Right kidney (tissue), 1 donor: ENCODE measurements around the gene SNAPC4.

ENCODE experiments used
- DNase-seq: peaks from one replicate; pipeline ENCODE4 v3.0.0-alpha.2; 2016

The SNAPC4 gene

DNA sequence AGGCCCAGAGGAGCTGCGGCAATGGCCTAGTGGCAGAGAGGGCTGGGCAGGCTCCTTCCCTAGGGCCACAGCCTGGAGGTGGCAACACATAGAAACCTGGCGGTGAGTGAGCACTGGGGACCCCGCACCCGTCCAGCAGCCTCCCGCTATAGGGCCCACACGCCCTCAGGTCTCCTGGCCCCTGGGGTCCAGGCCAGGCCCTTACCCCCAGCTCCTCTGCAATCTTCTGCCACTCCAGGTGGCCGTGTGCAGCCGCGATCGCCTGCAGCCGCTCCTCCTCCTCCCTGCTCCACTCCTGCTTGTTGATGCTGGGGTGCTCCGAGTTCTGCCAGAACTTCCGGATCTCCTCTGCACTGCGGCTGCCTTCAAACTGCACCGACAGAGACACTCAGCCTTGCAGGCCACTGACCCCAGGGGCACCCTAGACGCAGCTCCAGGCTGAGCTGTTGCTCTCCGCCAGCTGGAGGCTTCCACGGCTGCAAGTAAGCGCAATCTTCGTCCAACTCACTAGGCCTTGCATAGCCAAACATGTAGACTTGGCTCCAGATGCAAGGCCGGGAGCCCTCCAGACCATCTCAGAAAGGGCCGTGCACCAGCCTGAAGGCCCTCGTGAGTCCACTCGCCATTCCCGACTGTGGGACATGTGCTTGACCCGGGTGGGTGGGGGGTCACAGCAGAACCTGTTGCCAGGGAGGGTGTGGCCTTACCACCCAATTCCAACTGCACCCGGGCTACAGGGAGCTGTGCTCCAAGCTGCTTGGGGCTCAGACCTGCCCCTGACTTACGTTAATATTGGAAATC lies 8.0 kb downstream of the SNAPC4 start:
- no peak for DNase-seq

GRCh38 chr9:136389396-136389795 lies 10.6 kb downstream of the SNAPC4 start:
- DNase-seq: no peak

DNA sequence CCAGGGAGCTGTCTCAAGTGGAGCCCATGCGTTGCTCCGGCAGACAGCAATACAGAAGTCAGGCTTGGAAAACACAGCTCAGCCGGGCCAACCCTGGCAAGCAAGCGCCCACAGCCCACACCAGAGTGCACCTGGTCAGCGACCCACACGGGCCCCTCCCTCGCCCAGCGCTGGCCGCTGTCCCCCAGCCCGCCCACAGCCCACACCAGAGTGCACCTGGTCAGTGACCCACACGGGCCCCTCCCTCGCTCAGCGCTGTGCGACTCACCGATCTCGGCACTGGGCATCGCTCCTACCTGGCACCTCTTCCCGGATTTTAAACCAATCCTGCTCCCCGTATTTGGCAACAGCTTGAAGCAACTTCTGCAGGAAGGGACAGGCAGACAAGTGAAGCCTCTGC lies 12.8 kb downstream of the SNAPC4 start:
- DNase-seq: no peak

DNA sequence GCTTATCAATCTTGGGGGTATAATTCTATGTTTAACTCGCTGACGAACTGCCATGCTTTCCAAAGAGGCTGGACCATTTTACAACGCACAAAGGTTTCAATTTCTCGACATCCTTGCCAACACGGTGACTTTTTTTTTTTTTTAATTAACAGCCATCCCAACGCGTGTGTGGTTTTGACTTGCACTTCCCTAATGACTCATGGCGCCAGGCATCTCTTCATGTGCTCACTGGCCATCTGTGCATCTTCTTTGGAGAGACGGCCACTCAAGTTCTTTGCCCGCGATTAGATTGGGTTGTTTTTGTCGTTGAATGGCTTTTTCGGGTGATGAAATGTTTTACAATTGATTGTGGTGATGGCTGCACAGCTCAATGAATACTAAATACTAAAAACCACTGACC lies 14.0 kb downstream of the SNAPC4 start:
- DNase-seq: no peak

DNA sequence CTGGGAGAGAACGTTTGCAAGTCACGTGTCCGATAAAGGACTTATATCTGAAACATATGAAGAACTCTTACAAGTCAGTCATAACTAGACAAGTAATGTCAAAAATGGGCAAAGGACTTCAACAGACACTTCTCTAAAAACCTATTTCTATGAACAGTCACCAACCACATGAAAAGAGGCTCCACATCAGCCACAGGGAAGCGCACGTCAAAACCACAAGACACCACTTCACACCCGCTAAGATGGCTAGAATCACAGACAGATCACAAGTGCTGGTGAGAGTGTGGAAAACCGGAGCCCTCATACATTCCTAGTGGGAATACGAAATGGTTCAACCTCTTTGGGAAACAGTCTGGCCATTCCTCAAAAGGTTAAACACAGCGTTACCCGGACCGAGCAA lies 15.0 kb downstream of the SNAPC4 start:
- no peak for DNase-seq

GRCh38 chr9:136383436-136383835 lies 16.5 kb downstream of the SNAPC4 start:
- DNase-seq: no peak

DNA sequence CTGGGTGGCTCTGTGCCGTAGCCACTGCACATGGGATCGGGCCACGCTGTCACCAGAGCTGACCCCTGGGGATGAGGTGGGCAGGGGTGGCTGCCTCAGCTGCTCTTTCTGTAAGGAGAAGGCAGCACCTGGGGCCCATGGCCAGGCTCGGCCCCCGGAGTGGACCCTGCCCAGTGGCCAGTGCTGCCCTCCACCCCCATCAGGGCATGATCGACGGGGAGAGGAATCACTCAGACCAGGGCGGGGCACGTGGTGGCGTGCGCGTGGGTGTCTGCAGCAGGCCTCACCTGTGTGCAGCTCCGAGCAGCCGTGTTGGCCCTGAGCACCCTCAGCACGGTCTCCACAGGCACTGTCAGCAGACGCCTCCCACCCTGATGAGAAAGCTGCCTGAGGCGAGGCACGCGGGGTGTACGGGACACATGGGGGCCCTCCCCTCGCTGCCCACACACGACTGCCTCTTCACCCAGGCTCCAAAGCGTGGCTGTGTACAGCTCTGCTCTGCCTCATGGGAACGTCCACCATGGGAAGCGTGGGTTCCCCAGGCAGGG lies 17.9 kb downstream of the SNAPC4 start:
- DNase-seq: no peak

GRCh38 chr9:136381311-136381710 lies 18.7 kb downstream of the SNAPC4 start:
- DNase-seq: no peak

- DNase-seq: no peak
Observed at GRCh38 chr9:136380381-136380780, 19.6 kb downstream of the SNAPC4 start.

DNA sequence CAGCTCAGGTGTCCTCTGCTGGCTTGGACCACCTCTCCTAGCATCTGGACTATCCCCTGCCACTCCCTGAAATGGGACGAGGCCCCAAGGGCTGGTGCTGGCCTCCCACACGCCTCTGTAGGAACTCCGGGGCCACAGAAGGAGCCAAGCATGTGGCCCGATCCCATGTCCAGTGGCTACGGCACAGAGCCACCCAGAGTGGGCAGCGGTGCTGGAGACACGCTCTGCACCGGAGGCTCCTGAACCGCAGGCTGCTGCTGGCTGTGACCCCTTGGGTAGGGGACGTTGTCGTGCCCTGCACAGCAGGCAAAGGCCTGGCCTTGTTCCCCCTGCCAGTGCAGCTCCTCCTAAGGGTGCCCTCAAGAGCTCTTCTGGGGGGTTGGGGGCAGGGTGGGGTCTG lies 20.1 kb downstream of the SNAPC4 start:
- no peak for DNase-seq

DNA sequence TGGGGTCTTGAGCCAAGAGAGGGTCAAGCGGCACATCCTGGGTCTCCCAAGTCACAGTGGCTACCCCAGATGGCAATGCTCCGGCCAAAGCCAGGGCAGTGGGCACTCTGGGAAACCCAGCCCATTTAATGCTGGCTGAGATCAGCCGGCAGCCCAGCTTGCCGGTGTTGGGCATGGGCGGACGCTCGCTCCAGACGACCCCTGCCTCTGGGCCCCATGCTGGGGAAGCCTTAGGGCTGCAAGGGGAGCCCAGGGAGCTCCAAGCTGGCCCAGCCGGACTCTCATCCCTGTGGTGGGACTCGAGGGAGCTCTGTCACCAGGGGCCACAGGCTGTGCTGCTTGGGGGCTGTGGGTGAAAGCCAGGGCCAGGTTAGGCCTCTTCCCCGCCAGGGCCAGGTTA lies 20.6 kb downstream of the SNAPC4 start:
- DNase-seq: no peak

DNA sequence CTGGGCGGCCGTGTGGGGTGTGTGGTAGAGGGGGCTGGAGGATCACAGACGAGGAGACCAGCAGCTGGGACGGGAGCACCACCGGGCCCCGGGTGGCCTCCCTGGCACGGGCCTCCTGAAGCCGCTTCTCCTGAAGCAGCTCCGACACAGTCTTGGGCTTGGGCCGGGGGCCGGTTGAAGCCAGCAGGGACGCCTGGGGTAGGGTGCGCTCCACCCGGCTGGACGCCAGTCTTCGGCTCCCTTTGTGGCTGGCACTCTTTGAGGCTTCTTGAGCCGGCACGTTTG lies 21.0 kb downstream of the SNAPC4 start:
- DNase-seq: no peak

DNA sequence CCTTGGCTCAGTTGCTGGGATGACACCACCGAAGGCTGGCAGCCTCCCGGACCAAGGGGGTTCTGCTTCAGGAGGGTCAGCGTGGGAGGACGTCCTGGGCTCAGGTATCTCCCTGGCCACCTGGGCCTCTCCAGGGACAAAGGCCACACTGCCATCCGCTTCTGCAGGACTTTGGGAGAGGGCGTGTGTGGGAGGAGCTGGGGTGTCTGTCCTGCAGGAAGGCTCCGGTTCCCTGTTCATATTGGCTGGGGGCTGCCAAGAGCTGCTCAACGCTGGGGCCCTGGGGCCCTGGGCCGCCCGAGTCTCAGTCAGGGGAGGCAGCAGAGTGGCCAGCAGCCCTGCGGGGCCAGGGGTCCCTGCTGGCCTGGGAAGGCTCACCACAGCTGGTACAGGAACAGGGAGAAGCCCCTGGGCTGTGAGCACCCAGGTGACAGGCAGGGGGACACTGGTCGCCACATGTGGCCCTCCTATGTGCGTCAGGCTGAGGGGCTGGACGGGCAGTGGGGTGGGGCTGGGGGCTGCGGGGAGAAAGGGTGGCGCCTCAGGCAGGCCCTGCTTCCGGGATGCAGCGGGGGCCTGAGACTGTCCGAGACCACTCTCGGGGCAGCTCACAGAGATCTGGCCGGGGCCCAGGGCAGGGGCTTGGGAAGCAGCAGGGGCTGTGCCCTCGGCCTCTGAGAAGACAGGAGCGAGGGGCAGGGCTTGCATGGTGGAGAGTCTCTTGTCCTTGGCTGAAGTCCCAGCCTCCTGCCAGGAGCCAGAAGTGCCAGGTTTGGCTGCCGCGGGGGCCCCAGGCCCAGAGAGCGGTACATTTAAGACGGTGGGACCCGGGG lies 21.6 kb downstream of the SNAPC4 start:
- DNase-seq: no peak

GRCh38 chr9:136377341-136378169 lies 22.4 kb downstream of the SNAPC4 start:
- no peak for DNase-seq

DNA sequence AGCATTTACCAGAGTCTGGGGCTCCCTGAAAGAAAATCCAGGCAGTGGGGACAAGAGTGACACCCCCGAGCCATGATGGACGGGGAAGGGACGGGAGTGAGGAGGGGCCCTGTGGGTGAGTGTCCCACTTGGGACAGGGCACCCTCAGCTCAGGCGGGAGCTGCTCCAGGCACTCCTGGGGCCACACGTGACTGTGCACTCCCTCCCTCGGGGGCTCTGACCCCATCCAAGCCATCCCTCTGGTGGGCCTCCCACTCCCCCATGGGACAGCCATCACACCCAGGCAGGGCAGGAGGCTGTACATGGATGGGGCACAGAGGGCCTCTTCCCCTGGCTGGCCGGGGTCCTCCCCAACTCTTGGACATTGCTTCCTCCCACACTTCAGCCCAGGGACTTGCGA lies 23.5 kb downstream of the SNAPC4 start:
- no peak for DNase-seq

DNA sequence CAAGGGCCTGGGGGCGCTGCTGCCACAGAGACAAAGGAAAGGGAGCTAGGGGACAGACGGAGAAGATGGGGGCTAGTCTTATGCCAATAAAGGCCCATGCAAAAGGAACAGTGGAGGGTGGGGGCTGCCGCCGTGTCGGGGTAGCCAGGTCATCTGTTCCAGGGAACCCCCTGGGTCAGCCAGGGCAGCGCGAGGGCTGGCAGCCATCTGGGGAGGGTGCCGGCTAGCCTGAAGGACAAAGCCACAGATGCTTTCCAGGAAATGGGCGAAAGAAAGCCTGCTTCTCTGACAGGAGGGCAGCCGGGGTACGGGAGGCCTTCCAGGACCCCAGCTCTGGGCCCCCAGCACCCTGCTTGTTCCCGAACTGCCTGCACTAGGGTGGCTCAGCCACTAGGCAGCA lies 24.9 kb downstream of the SNAPC4 start:
- DNase-seq: no peak

DNA sequence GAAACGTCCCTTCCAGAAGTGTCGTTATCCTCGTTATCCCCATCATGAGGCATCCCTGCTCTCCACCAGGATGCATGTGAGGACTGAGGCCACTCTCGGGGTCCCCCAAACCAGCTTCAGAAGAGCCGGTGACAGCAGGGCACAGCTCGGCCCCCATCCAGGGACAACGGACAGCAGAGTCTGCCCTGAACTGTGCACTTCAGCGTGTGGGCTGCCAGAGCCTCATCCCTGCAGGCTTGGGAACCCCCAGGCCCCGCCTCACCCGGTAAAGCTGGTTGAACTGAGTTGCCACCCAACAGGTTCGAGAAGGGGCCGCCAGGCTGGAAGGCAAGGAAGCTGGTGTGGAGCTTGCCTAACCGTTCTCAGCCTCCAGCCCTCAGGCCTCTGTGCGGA lies 25.8 kb downstream of the SNAPC4 start:
- DNase-seq: no peak

DNA sequence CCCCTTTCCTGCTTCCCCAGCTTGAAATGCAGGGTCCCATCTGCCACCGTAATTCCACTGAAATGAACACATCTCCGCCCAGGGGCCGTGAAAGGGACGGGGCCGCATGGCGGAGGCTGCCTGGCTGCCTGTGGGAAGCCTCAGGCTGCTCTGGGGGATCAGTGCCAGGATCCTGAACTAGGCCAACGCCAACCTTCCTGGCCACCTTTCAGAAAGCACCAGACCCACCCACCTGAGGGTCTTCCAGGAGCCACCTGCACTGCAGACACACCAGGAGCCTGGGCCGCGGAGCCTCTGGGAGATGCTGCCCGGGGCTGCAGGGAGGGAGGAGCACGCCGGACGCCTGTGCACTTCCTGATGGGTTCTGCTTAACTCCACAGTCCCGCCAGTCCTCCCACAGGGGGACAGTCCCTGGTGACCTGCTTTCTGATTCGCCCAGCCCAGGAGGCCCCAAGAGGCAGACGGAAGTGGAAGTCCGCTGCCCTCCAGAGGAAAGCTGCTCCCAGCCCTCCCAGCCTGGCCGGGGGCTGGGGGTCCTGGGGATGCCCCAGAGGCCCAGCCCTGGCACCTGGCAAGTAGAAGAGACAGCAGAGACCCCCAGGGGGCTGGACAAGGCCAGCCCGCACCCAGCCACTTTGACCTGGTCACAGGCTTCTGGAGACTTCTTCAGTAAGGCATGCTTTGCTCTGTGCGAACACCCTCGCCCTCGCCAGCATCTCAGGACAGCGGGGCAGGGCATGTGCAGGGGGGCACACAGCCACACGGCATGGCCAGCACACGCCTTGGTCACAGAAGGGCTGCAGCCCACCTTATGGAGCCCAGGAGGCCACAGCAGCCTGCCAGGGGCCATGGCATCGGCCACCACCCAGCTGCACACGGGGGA lies 26.4 kb downstream of the SNAPC4 start, which contains the start of gene CARD9:
CARD9 (minus strand) TSS at position 370 of the 883 bp plus-strand sequence. CDS start 1,591 bp downstream, outside the sequence.
- no peak for DNase-seq

DNA sequence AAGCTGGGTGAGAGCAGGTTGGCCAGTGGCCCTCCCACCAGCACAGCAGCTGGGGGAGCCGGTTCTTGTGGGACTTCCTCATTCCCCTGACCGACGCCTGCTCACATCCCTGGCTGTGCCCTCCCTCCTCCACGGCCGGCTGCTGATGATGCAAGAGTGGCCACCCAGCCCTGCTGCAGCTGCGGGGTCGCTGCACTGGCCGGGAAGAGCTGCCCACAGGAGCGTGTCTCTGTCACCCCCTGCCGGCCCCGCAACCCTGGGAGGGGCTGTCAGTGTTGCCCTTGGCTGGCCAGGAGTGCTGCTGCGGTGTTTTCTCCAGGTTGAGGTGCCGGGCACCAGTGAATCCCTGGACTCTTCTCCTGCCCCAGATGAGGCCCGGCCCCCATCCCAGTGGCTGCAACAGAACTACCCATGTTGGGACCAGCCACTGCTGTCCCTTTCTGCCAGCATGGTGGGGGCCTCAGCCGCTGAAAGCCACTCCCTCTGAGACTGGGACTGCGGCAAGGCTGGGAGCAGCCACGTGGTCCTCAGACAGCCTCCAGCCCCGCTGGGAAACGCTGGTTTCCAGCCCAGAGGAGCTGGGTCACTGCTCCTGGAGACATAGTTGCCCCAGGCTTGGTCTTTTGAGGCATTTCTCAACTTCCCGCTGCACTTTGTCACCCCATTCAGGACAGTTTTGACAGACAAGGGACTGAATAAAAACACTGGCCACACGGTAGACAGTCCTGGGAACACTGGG lies 27.2 kb downstream of the SNAPC4 start:
- DNase-seq: no peak

DNA sequence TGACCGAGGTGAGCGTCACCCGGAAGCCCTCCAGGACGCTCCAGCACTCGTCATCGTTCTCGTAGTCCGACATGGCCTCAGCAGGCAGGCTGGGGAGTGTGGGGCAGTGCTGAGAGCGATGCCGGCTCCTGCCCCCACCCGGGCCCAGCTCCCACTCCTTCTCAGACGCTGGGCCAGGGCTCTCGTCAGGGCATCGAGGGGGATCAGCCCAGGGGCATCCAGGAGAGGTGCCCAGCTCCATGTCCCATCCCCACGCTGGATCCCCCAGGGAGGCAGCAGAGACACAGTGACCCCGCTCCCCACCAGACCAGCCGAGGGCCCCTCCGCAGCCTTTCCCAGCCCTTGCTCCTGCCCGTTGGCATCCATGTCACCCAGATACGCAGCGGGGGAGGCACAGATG lies 28.0 kb downstream of the SNAPC4 start:
- no peak for DNase-seq

GRCh38 chr9:136371533-136371880 lies 28.5 kb downstream of the SNAPC4 start:
- DNase-seq: no peak
